ENCODE measurements around the gene ERMAP.

Gene ERMAP, protein sequence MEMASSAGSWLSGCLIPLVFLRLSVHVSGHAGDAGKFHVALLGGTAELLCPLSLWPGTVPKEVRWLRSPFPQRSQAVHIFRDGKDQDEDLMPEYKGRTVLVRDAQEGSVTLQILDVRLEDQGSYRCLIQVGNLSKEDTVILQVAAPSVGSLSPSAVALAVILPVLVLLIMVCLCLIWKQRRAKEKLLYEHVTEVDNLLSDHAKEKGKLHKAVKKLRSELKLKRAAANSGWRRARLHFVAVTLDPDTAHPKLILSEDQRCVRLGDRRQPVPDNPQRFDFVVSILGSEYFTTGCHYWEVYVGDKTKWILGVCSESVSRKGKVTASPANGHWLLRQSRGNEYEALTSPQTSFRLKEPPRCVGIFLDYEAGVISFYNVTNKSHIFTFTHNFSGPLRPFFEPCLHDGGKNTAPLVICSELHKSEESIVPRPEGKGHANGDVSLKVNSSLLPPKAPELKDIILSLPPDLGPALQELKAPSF

DNA sequence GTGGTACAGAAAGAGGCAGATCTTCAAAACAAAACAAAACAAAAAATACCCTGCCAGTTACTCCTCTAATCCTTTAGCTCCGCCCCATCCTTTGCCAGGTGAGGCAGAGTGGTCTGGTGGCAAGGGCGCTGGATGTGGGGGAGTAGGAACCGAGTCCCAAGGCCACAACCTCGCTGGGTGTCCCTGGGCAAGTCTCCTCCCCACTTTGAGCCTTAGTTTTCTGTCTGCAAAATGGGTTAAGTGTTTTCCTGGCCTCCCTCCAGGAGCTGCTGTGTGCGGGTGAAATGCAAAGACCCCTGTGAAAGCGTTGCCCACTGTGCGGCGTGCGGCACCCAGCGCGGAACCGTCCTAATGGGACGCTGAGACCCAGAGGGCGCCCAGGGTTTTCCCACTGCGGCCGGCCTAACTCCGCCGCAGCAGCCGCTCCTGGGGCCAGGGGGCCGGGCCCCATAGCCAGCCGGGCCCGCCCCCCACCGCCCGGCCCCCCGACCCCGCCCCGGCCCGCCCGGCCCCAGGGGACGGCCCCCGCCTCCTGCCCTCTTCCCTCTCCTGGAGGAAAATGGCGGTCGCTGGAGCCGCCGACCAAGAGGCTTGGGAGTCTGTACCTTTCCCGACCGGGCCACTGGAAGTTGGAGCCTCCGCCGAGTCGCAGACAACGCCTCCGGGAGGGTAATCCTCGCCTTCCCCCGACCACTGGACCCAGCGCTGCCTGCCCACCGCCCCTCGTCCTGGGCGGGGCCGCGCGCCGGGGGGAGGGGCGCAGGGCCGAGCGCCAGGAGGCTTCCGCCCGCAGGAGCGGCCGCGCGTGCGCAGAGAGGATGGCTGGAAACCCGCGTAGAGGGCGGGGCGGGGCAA is at the start of gene ERMAP, which contains the start of gene SVBP:
TSS of gene ERMAP (plus strand) at position 538 of the 855 bp plus-strand sequence. CDS start 13,327 bp downstream, outside the sequence.
TSS of gene SVBP (minus strand) at position 813 of the 855 bp plus-strand sequence. CDS start 853 bp downstream, outside the sequence.
- DNase-seq = peak; percentile 95

DNA sequence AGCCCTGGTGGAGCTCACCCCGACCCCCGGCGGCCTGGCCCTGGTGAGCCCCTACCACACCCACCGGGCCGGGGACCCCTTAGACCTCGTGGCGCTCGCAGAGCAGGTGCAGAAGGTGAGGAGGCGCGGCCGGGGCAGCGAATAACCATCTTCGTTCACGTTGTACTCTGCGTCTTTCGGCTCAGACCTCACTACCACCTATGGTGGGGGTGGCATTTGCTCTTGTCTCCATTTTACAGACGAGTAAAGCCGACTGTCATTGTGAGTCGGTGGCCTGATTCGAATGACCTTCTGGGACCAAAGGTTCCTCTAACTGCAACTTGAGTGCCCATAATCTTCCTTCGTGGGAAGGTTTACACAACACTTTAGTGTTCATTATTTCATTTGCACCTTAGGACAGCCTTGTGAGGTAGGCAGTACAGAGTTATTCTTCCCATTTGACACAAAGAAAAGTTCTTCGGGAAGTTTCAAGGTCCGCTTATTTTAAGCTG is 49.4 kb upstream of the ERMAP start:
- no peak for DNase-seq

DNA sequence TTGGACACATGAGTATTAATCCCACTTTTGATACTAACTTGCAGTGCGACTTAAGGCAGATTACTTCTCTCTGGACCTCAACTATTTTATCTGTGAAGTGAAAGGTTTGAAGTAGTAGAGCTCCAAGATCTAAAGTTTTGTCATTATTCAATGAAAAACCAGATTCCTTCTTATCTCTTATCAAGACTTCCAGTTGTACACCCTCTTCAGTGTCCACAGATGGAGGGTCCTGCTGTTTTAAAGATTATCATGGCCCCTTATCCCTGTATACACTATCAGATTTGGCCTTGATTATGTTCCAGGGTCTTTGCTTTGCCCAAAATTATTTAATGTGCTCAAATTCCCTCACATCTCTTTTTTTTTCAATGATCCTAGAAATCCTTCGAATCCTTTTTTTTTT is 48.8 kb upstream of the ERMAP start:
- DNase-seq = no peak

DNA sequence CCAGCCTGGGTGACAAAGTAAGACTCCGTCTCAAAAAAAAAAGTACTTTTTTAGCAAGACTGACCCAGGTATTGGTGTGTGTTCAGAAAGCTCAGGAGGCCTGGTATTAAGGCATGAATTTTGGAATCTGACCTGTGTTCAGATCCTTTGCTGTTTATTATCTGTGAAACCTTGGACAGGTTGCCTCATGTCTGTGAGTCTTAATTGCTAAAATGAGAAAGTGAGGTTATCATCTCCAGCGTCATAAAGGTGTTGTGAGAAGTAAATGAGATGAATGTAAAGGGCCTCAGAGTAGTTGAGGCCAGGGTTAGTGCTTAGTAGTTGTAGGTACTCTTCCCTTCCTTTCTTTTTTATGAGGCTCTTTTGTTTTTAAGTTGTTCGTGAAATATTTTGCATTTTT is 47.1 kb upstream of the ERMAP start:
- DNase-seq = no peak

DNA sequence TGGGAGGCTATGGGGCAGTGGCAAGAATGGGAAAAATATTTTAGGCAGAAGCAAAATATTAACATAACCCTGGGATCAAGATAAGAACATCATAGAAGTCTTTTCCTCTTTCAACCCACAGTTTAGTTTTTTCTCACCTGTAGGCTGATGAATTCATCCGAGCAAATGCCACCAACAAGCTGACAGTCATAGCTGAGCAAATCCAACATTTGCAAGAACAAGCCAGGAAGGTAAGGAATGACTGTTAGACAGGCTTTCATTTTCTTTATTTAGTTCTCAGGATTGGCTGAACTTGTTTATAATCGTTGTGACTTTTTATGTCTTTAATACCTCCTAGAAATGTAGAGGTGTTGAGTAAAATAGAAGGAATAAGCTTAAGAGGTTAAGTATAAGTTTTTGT is 43.5 kb upstream of the ERMAP start:
- no peak for DNase-seq

DNA sequence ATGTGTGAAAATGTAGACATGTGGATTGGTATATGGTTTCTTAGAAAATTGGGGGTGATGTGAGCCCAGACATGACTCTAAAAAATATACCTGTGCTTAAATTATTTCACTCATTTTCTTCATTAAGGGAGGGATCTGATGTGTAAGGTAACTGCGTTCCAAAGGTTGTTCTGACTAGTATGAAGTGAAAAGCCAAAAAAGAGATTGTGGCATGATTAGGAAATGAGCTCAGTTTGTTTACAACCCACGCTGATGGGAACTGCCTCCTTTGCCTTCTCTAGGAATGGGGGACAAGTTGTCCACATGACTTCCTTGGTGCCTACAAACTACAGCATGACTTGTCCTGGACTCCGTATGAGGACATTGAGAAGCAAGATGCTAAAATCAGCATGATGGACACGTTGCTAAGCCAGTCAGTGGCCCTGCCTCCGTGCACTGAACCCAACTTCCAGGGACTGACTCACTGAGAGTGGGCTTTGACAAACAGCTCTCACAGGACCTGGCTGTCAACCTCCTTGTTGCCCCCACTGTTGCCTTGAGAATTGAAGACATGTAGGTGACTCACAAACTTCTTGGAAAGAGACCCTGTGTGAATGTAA is 41.9 kb upstream of the ERMAP start:
- no peak for DNase-seq

DNA sequence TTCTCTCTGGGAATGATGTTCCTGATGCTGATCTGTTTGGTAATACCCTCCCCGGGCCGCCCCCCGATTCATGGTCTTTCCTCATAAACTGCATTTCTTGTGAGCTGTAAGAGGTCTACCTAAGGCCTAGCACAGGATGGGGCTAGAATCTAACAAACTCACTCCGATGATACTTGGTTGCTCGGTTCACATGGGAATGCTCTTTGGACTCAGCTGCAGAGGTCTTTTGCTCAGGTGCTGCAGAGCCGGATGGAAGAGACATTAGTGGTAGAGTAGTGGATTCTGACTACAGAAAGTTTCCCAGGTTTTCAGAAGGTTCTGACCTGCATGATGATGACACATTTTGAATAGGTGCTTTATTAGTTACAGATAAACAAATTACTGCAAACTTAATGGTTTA is 40.4 kb upstream of the ERMAP start:
- DNase-seq = no peak

DNA sequence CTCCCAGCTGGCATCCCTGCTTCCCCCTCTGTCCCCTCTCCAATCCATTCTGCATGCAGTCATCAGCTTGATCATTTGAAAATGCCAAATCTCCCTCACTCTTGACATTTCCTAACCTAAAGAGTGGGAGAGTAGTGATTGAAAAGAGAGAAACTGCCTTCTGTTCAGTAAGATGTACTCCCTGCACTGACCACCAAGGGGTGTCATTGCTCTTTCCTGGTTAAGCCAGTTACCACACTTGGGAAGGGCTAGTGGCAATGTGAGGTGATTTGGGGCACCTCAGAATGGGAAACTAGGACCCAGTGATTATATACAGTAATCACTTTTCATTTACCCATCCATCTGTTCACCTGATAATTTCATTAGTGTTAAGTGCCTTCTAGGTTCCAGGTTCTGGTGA is 39.1 kb upstream of the ERMAP start:
- DNase-seq = peak; percentile 11

DNA sequence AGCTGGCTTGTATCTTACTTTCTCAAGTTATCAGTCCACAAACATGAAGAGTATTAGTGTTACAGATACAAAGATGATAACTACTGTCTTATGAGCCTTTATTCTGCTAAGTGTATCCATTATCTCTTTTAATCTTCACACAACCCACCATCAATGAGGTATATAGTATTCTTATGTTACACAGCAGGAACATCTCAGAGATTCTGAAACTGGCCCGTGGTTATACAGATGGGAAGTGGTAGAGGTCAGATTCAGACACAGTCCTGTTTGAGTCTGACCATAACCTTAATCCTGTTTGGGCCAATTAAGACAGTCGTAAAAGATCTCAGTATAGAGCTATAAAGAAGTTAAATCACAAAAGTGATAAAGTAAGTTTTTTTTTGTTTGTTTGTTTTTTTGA is 37.2 kb upstream of the ERMAP start:
- DNase-seq = no peak

DNA sequence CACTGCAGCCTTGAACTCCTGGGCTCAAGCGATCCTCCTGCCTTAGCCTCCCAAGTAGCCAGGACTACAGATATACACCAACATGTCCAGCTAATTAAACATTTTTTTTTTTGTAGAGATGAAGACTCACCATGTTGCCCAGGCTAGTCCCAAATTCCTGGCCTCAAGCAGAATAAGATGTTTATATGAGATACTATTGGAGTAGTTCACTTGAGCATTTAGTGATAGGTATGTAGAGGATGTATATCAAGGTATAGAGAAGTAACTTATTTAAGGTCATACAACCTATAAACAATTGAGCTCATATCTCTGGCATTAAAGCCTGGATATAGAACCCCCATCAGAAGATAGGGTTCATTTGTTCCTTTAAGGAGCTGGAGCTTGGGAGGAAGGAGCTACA is 36.7 kb upstream of the ERMAP start:
- no peak for DNase-seq

DNA sequence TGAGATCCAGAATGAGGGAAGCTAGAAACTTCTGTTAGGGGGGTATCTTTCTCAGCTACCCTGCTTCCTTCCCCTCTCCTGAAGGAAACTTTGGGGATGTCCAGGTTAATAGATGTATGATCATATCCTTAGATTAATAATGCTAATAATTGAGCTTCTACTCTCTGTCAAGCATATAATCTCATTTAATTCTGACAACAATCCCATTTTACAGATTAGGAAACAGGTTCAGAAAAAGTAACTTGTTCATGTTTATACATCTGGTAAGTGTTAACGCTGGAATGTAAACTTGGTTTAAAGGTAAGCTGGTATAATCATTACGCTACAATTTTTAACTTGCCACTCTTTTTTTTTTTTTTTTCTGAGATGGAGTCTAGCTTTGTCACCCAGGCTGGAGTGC is 33.8 kb upstream of the ERMAP start:
- no peak for DNase-seq

DNA sequence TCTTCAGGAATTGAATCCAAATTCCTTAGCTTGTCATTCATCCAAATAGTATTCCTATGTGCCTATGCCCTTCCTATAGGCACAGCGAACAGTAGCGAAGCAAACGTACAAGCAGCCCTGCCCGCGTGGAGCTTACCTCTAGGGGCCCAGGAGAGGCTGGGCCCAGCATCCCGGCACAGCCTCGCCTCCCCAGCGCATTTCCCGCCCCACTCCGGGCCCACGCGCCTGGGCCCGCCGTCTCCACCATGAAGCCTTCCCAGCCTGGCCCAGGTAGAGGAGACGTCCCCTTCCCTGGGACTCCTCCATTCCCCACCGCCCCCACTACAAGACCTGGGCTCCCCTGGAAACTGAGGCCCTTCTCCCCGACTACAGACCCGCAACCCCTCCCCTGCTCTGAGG is 32.4 kb upstream of the ERMAP start:
- DNase-seq = no peak

DNA sequence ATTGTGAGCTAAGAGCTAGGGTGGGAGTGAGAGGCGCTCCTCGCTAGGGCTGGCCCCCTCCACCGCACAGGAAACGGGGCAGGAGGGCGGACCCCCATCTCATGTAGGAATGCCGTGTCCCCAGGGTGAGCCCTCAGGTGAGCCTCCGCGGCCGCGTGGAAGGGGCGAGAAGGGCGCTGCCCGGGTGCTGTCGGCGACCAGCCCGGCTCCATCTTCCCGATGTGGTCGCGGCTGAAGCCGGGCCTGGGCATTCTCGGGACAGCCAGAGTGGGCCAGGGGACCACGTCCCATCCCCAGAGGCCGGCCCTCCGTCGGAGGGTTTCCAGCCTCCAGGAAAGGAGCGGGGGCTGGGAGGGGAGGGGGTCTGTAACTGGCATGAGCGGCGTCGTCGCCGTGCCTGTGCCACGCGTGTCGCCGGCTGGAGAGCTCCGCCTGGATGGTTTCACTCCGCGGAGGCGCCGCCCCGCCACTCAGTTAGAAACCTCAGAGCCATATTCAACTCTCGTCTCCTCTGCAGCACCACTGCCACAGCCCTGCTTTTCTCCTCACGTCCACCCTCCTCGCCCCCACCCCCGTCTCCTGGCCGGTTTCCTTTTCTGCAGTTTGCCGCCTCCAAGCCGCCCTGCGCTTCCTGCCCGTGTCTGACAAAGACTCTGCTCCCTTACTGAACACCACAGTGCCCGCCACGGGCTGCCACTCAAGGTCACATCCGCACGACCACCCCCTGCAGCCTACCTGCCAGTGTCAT is 31.8 kb upstream of the ERMAP start, which contains the start of gene TMEM269:
TSS of gene TMEM269 (plus strand) at position 46 of the 748 bp plus-strand sequence. CDS start 4,903 bp downstream, outside the sequence.
- no peak for DNase-seq

DNA sequence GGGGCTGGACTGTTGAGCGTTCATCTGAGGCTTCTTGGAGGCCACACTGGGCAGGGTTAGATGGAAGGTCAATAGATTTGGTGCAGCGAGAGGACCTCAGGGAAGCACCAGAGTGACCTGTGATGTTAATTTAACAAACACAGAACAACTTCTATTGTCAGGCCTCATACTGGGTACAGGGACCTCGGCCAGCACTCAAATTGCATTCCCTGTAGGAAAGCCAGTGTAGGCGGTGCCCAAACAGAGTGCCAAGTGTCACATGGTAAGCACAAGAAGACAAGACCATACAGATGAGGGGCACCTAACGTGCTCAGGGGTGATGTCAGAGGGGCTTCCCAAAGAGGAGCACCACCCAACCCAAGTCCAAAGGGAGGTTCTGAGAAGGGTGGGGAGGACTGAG is 30.8 kb upstream of the ERMAP start:
- DNase-seq = no peak

DNA sequence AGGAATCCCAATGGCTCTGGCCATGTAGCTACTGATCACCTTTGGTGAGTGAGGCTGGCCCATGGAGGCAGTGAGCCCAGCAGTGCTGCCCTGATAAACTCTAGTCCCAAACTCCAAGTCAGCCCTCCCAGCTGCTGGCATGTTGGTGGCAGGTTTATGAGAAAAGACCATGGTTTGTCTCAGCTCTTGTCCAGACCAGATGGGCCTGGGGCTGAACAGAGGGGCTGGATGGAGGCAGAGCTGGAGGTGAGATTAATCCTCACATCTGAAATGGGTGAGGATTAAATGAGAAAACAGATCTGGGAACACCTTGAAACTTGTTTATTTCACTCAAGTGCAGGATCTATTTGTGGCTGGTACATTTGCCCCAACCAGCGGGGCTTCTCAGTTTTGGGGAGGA is 28.9 kb upstream of the ERMAP start:
- no peak for DNase-seq

DNA sequence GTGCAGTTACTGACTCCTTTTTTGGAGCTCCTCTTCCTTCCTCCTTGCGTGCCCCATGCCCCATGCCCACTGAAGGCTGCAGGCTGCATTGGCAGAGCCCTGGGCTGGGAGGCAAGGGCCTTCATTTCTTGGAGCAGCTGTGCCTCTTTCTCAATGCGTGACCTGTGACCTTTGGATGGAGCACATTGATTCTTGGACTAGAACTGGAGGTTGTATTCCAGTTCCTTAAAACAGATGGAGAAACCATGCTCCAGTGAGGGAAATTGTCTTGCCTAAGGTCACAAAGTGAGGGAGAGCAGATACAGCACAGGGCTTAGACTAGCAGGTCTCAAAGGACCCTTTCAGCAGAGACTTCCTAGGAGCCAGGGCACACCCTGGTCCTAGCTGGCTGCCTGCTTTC is 23.1 kb upstream of the ERMAP start:
- DNase-seq = no peak

DNA sequence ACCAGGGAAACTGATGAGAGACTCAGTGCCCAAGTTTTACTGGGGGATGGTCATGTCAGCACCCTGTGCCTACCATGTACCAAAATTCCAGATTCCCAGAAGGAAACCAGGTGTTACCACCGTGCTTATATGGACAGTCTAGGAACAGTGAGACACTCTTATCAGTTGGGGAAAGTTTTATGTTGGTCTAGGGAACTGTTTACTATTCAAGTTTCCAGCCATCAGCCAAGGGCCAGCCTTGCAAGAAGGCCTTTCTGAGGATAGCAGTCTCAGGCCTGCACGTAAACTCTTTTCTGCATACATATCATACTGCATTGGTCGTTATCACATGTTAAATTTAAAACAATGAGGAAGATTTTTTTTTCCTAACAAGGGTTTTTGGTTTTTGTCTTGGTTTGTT is 19.5 kb upstream of the ERMAP start:
- DNase-seq = no peak

DNA sequence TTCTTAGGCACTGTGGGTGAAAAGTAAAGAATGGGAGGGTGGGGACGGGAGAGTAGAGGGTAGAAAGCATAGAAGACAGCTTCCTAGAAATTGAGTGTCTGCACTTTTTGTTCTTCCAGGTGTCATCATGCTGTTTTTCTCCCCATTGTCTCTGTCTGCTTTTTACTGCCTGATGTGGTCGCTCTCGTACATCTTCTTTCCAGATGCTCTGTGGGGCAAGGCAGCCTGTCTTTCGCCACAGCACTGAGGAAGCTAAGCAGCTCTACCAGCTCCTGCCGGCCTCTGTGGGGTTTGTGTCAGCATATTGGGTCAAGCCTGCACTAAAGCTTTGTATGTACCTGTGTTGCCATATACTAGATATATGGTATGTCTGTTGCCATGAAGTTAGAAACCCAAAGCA is 18.9 kb upstream of the ERMAP start:
- no peak for DNase-seq

DNA sequence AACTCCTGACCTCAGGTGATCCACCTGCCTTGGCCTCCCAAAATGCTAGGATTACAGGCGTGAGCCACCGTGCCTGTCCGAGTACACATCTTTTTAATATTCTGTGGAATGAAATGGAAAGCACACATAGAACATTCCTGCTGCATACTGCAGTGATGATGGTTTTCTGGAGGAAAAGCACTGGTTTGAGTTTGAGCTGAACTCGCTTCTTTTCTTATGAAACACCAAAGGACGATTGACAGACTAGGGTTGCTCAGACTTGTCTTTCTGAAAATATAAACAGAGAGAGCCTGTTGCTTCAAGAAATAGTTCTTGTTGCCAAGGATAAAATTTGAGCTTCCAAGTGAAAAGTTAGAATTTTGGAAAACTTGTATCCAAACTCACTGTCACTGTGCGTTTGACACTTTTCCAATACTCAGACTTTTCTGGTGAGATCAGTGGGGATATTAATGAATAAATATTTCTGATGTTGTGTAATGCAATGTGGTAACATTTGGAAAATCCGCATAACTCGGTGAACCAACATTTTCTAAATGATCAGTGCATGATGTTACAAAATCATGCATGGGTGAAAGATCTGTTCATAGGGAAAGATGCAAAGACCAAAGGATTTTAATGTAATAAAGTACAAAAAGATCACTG is 15.0 kb upstream of the ERMAP start:
- no peak for DNase-seq

DNA sequence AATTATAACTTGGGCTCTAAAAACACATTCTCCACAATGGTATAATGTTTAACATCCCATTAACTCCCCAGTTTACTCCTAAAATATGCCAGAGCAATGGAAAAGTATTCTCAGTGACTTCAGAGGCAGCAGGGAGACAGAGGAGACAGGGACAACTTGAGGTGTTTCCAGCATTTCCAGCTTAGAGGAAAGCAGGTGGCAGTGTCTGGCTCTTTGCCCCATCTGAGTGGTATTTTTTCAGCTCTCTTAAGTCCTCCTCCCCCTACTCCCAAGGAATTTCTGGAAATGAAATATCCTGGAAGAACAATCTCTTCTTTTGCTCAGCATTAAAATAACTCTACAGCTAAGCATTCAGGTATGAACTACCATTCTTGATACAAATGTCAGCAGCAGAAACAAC is 10.8 kb upstream of the ERMAP start:
- DNase-seq = no peak

DNA sequence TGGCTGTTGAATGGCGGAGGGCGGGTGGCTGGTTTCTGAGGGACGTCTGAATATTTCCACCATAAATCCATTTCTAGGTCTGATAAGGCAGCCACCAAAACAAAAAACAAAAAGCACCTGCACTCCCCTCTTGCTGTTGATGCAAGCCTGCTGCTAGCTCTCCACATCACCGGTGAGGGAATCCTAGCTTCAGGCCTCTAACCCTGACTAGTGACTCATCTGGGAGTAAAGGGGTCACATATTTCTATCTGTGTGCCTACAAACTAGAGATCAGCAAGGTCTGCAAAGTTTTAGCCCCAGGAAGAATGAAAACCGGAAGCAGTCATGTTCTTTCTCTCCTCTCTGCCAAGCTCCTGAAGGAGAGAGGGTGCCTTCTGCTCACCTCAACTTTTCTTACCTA is 10.3 kb upstream of the ERMAP start:
- DNase-seq = no peak
